GM19467 (cell line): ENCODE results near the gene ADGRF4.
A peak's percentile ranks its signal among the peaks of the same experiment; 100 is the strongest.

Experiments
- ATAC-seq: cut with Tn5 transposase; IDR thresholded peaks from one replicate; pipeline ENCODE4 v1.9.1; 2021; ENCODE audit warnings: mild to moderate bottlenecking, moderate library complexity; ENCODE audit not compliant: unreplicated experiment

Gene ADGRF4

DNA sequence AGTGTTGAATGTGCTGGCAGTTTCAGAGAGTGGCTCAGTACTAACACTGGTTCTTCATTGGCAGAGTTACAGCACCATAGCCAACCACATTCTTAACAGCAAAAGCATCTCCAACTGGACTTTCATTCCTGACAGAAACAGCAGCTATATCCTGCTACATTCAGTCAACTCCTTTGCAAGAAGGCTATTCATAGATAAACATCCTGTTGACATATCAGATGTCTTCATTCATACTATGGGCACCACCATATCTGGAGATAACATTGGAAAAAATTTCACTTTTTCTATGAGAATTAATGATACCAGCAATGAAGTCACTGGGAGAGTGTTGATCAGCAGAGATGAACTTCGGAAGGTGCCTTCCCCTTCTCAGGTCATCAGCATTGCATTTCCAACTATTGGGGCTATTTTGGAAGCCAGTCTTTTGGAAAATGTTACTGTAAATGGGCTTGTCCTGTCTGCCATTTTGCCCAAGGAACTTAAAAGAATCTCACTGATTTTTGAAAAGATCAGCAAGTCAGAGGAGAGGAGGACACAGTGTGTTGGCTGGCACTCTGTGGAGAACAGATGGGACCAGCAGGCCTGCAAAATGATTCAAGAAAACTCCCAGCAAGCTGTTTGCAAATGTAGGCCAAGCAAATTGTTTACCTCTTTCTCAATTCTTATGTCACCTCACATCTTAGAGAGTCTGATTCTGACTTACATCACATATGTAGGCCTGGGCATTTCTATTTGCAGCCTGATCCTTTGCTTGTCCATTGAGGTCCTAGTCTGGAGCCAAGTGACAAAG is 17.0 kb upstream of the ADGRF4 start:
- no peak for ATAC-seq

DNA sequence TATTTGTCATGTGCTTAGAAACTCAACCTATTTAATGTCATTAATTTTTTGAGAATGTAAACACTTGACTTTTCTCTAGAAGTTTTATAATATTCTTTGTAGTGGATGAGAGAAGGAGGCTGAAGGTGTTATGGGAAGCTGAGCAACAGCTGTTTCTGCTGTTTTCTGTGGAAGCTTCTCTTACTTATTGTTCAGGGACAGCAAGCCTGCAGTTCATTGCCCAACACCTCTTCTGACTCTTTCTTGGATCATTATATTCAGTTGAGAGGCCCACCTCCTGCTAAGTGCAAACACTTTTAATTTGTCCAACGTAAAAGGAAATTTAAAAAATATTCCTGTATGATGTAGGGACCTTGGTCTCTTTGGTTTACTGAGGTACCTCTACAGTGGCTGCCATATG is 12.0 kb upstream of the ADGRF4 start:
- no peak for ATAC-seq

GRCh38 chr6:47687432-47687831 is 10.9 kb upstream of the ADGRF4 start:
- no peak for ATAC-seq

DNA sequence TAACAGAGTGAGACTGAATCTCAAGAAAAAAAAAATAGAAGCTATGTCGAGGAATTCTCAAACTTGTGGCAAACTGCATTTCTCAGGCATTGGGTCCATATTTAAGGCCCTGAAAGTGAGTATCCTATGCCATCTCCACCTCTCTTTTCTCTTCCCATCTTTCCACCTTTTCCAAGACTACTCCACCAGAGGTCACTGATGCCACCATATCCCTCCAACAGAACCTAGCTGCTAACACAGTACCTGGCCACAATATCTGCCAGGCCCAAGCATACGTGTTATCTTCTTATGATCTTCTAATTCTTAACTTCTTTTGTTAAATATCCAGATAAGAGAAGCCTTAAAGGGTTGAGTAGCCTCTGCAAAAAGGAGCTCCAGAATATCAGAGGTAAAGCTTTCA is 8.2 kb upstream of the ADGRF4 start:
- ATAC-seq: no peak

- no peak for ATAC-seq
Measured at GRCh38 chr6:47690791-47691190, 7.6 kb upstream of the ADGRF4 start.

DNA sequence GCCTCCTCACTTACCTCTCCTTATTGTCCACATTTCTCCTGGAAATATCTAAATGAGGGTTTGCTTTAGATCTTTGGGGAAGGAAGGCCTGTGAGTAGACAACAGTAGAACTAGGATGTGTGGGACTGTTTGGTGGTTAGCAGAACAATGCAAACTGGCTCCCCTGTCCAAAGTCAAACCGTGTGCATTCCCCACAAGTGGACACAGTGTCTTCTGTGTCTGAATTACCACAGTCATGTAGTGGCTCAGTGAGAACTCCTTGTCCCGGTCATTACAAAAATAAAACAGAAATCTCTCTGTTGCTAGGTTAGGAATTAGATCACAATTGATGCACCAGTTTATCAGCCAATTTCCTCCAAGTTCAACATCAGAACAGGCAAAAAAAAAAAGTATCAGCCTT is 455 bp upstream of the ADGRF4 start:
- no peak for ATAC-seq

DNA sequence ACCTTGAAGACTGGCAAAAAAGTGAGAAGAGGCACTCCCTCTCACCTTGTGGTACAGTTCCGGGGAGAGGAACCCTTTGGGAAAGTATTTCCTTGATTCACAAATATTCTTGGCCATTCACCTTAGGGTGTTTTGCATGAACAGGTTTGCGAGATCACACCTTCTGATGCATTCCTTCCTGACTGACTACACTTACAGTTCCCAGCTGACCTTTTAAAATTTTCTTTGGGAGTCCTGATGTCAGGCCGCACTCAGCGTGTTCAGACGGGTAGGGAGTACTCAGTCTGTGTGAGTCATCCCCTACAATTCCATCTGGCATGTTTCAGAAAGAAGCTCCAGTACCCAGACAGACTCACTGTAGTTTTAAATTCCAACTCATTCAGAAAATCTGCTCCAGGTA is 1.7 kb downstream of the ADGRF4 start:
- no peak for ATAC-seq

- no peak for ATAC-seq
Measured at GRCh38 chr6:47700596-47700995, 2.2 kb downstream of the ADGRF4 start.

DNA sequence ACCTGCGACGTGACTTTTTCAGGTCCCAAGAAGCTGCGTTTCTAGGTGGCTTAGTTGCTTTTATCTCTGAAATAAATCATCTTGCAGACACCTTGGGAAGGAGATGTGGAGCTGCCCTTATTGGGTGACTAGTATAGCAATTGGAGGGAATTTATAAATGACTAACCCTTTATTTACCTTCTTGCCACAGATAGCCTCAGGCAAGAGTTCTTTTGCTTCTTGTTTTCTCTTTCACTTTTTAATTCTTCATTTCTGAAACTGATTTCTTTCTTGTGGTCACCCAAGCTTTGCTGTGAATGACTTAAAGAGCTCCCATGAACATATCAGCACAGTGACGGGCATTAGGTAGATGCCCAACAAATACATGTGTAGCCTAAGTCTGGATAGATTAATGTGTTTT is 3.0 kb downstream of the ADGRF4 start:
- ATAC-seq: peak; percentile 93

DNA sequence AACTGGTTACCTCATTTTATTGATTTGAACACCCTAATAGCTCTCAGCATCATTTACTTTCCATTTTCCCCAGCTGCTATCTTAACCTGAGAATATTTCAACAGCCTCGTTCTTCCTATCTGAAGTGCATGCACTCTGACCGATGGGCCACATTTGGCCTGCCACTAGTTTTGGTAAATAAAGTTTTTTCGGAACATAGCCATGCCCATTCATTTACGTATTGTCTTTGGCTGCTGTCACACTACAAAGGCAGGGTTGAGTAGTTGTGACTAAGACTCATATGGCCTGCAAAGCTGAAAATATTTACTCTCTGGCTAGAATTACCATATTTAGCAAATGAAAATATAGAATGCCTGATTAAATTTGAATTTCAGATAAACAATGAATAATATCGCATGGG is 10.8 kb downstream of the ADGRF4 start:
- ATAC-seq: no peak

- ATAC-seq: no peak
Measured at GRCh38 chr6:47710295-47710694, 11.9 kb downstream of the ADGRF4 start.

- ATAC-seq: no peak
Measured at GRCh38 chr6:47713200-47713599, 14.8 kb downstream of the ADGRF4 start.

- no peak for ATAC-seq
Measured at GRCh38 chr6:47714802-47715201, 16.4 kb downstream of the ADGRF4 start.

DNA sequence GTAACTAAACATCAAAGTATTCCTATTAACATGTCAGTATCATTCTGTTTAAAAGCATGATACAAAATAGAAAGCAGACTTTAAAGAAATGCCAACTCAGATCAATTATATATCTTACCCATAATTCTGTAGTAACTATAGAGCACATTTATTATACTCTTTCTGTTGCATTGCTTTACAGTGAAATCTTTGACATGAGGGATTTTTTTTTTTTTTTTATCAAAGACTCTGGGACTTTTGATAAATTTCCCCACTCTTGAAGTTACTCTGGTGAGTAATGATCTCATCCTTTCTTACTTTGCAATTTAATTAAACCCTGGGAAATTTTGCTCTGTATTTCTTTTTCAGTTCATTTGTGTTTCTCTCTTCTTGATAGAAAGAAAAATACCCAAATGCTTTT is 17.4 kb downstream of the ADGRF4 start:
- ATAC-seq: no peak

- no peak for ATAC-seq
Measured at GRCh38 chr6:47716207-47716606, 17.8 kb downstream of the ADGRF4 start.

GRCh38 chr6:47718571-47718970 is 20.2 kb downstream of the ADGRF4 start:
- no peak for ATAC-seq

DNA sequence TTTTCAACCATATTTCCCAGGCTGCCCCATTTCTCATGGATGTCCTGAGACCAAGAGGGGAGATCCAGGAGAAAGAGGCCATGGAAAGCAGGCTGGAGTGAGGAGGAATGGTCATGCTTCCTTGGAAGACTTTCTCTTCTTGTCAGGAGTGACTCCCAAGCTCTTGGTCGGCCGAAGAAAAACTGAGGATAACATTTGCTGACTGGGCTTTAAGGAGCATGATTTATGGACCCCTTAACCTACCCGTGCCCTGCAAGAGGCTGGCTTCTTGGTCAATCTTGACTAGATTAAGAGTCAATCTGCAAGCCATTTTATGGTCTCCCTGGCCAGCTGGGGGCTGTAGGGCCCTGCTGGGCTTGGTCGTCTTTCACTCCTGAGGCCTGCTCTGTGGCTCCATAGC is 22.8 kb downstream of the ADGRF4 start:
- no peak for ATAC-seq

DNA sequence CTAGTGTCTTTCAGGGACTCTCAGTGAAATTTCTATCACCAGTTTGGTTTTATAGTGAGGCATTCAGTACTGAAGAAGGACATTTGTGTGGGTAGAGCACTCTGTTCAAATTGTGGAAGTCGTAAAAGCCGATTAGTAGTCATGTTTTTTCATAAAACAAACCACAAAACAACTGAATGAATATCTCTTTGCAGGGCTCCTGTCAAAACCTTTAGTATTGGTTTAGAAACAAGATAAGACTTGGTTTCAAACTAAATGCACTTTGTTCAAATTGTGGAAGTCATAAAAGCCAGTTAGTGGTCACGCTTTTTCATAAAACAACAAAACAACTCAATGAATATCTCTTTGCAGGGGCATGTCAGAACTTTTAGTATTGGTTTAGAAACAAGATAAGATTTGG is 23.8 kb downstream of the ADGRF4 start:
- no peak for ATAC-seq

DNA sequence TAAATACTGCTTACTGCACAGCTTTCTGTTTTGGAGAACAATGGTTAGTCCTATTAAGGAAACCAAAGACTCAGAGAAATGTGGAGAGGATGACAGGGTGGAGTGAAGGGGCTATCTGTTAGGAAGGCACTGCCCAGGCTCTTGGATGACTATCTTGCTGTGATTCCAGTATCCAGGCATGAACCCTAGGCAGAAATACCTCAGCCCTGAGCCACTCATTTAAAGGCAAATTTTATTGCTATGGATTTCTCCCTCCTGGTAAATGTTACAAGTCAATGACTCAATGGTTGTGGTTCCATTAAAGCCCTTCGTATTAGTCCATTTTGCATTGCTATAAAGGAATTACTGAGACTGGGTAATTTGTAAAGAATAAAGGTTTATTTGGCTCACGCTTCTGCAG is 25.9 kb downstream of the ADGRF4 start:
- ATAC-seq: no peak

DNA sequence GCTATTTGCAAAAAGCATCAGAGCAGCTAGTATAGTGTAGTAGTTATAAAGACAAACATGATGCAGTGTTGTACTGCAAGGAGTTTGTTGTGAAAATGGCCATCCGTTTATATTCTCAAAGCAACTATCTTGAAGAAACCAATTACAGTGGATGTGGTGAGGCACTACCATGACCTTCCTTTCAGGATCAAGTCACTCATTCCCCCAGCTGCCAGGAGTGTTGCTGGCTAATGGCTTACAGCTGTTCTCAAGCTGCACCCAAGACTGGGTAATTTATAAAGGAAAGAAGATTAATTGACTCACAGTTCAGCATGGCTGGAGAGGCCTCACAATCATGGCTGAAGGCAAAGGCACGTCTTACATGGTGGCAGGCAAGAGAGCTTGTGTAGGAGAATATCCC is 29.0 kb downstream of the ADGRF4 start:
- ATAC-seq: no peak

DNA sequence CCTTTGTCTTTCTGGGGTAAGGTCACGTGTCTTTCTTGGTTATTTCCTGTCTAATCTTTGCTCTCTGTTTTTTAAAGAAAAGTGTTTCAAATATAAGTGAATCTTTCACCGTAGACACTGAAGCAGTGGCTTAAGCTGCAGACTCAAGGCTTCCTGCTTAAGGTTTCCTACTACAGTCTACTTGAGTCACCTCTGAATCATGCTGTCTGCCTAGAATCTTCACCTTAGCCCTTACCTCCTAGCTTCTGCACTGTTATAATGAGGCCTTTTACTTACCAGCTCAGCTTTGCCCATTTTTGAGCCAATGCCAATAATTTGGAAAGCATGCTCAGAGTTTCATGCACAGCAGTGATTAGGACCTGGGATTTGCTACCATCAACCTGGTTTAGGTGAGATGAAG is 30.6 kb downstream of the ADGRF4 start:
- no peak for ATAC-seq

GRCh38 chr6:47729457-47729856 is 31.1 kb downstream of the ADGRF4 start:
- ATAC-seq: no peak

GRCh38 chr6:47733879-47734558 is 35.6 kb downstream of the ADGRF4 start:
- peak; percentile 66 for ATAC-seq
